Measurements from ENCODE around the gene RPL36.

The RPL36 gene

GRCh38 chr19:5646703-5647102 lies 43.4 kb upstream of the RPL36 start:
- Histone ChIP-seq H3K27me3 (ENCODE audit: insufficient read depth, low read length, poor library complexity, severe bottlenecking) (no peaks in the 10 kb centered on the region), H2AFZ (ENCODE audit: low read length) (no peak overlapping the region), H3K79me2 (ENCODE audit: insufficient read depth, low read length) (peaks cover 49% of the 10 kb centered on the region), H3K4me2 (ENCODE audit: low read depth, low read length, poor library complexity, severe bottlenecking) (no peak overlapping the region), H3K4me1 (ENCODE audit: insufficient read depth, low read length, poor library complexity, severe bottlenecking) (no peaks in the 10 kb centered on the region), H3K9me2 (replicated peaks; ENCODE audit: low read depth, low read length) (no peaks in the 10 kb centered on the region), H4K20me1 (ENCODE audit: insufficient read depth, low read length, poor library complexity, severe bottlenecking) (peaks cover 60% of the 10 kb centered on the region), H3K9me3 (ENCODE audit: insufficient read depth, low read depth, low read length) (no peaks in the 10 kb centered on the region), H3K36me3 (ENCODE audit: insufficient read depth, low read length) (peaks cover 93% of the 10 kb centered on the region), H3K4me3 (ENCODE audit: low read length, poor library complexity, severe bottlenecking) (no peak overlapping the region), H3K9ac (ENCODE audit: low read depth, low read length, poor library complexity, severe bottlenecking) (no peak overlapping the region), H3F3A (ENCODE audit: low read depth) (no peaks in the 10 kb centered on the region)
- TF ChIP-seq EZH2phosphoT487 (IDR thresholded peaks at IDR 0.05; ENCODE audit: borderline replicate concordance) (no peak), CTCF (conservative IDR thresholded peaks at IDR 0.05; ENCODE audit: low read length) (no peak)

GRCh38 chr19:5648464-5648863 lies 41.6 kb upstream of the RPL36 start:
- Histone ChIP-seq H2AFZ (ENCODE audit: low read length) (no peak overlapping the region), H3K9me2 (replicated peaks; ENCODE audit: low read depth, low read length) (no peaks in the 10 kb centered on the region), H3K36me3 (ENCODE audit: insufficient read depth, low read length) (peaks cover 93% of the 10 kb centered on the region), H3K9ac (ENCODE audit: low read depth, low read length, poor library complexity, severe bottlenecking) (no peak overlapping the region), H3K79me2 (ENCODE audit: insufficient read depth, low read length) (peaks cover 32% of the 10 kb centered on the region), H3F3A (ENCODE audit: low read depth) (no peaks in the 10 kb centered on the region), H3K4me3 (ENCODE audit: low read length, poor library complexity, severe bottlenecking) (no peak overlapping the region), H4K20me1 (ENCODE audit: insufficient read depth, low read length, poor library complexity, severe bottlenecking) (peaks cover 46% of the 10 kb centered on the region), H3K27me3 (ENCODE audit: insufficient read depth, low read length, poor library complexity, severe bottlenecking) (no peaks in the 10 kb centered on the region), H3K9me3 (ENCODE audit: insufficient read depth, low read depth, low read length) (no peaks in the 10 kb centered on the region), H3K4me1 (ENCODE audit: insufficient read depth, low read length, poor library complexity, severe bottlenecking) (no peaks in the 10 kb centered on the region), H3K4me2 (ENCODE audit: low read depth, low read length, poor library complexity, severe bottlenecking) (no peak overlapping the region)
- TF ChIP-seq EZH2phosphoT487 (IDR thresholded peaks at IDR 0.05; ENCODE audit: borderline replicate concordance) = no peak
- TF ChIP-seq CTCF (conservative IDR thresholded peaks at IDR 0.05; ENCODE audit: low read length) = no peak

- Histone ChIP-seq H3K79me2 (ENCODE audit: insufficient read depth, low read length) (peaks cover 5% of the 10 kb centered on the region; the same call in 1 of the 2 replicates), H3K9ac (ENCODE audit: low read depth, low read length, poor library complexity, severe bottlenecking) (no peak overlapping the region), H3K4me3 (ENCODE audit: low read length, poor library complexity, severe bottlenecking) (no peak overlapping the region), H2AFZ (ENCODE audit: low read length) (no peak overlapping the region), H4K20me1 (ENCODE audit: insufficient read depth, low read length, poor library complexity, severe bottlenecking) (peaks cover 19% of the 10 kb centered on the region), H3K9me2 (replicated peaks; ENCODE audit: low read depth, low read length) (no peaks in the 10 kb centered on the region), H3K27me3 (ENCODE audit: insufficient read depth, low read length, poor library complexity, severe bottlenecking) (no peaks in the 10 kb centered on the region), H3F3A (ENCODE audit: low read depth) (no peaks in the 10 kb centered on the region), H3K4me1 (ENCODE audit: insufficient read depth, low read length, poor library complexity, severe bottlenecking) (no peaks in the 10 kb centered on the region), H3K36me3 (ENCODE audit: insufficient read depth, low read length) (peaks cover 89% of the 10 kb centered on the region), H3K4me2 (ENCODE audit: low read depth, low read length, poor library complexity, severe bottlenecking) (no peak overlapping the region), H3K9me3 (ENCODE audit: insufficient read depth, low read depth, low read length) (no peaks in the 10 kb centered on the region)
- TF ChIP-seq CTCF (conservative IDR thresholded peaks at IDR 0.05; ENCODE audit: low read length) (no peak; the same call in 1 of the 2 replicates), EZH2phosphoT487 (IDR thresholded peaks at IDR 0.05; ENCODE audit: borderline replicate concordance) (no peak)
These were observed 38.7 kb upstream of the RPL36 start for GRCh38 chr19:5651361-5651760.

Data from Loucy (cell line).